Brain microvascular endothelial cell (primary cell): Measurements from ENCODE around the gene HLA-DMB.
"Not testable (repeated sequence)": the region's sequence is repeated elsewhere in the genome, so short reads cannot be mapped to it uniquely, and the experiment has no call there.

Experiments used
- DNase-seq: peaks from one replicate; pipeline ENCODE4 v3.0.0-alpha.2; 2020
- H3K27ac ChIP-seq: fragments of 250-450 bp; sonication (Bioruptor Pico); 2 replicates; pipeline ENCODE4 v1.5.1; 2020; ENCODE audit warnings: mild to moderate bottlenecking, moderate library complexity
- H3K27me3 ChIP-seq: fragments of 250-450 bp; sonication (Bioruptor Pico); replicated peaks from 2 replicates; pipeline ENCODE4 v1.5.1; 2020; ENCODE audit warnings: mild to moderate bottlenecking
- H3K36me3 ChIP-seq: fragments of 250-450 bp; sonication (Bioruptor Pico); replicated peaks from 2 replicates; pipeline ENCODE4 v1.5.1; 2020; ENCODE audit warnings: mild to moderate bottlenecking
- H3K4me3 ChIP-seq: 2 replicates; pipeline ENCODE4 v1.5.1; 2011; ENCODE audit warnings: low read depth, mild to moderate bottlenecking, control low read depth, low read length, moderate library complexity
- CTCF ChIP-seq: IDR thresholded peaks from 2 replicates; pipeline ENCODE4 v1.5.1; 2011; ENCODE audit warnings: low read depth, mild to moderate bottlenecking, moderate library complexity, low read length, control low read depth, inconsistent platforms; ENCODE audit errors: missing control alignments
- in situ Hi-C: cut with HindIII; loops from 2 replicates; pipeline ENCODE4 v1.10.0; 2017; ENCODE audit warnings: low sequenced_read_pairs, low pct_ligation_motif_present

HLA-DMB gene

GRCh38 chr6:32943864-32944649 is 3.2 kb upstream of the HLA-DMB start:
- H3K4me3 ChIP-seq, result no peak overlapping the region
- no peak for DNase-seq
- no peaks in the 10 kb centered on the region for H3K36me3 ChIP-seq
- in situ Hi-C loops, result no loop called here
- no peak for TF ChIP-seq CTCF
- no peak overlapping the region for H3K27ac ChIP-seq
- H3K27me3 ChIP-seq, result peaks cover 8% of the 10 kb centered on the region

GRCh38 chr6:32942555-32943123 is 1.8 kb upstream of the HLA-DMB start:
- DNase-seq, in situ Hi-C loops, H3K27ac ChIP-seq, H3K36me3 ChIP-seq, H3K4me3 ChIP-seq: not testable (repeated sequence)
- H3K27me3 ChIP-seq, result peaks cover 12% of the 10 kb centered on the region

GRCh38 chr6:32941214-32941768 is 463 bp upstream of the HLA-DMB start:
- no peak for DNase-seq
- H3K27me3 ChIP-seq, result peaks cover 15% of the 10 kb centered on the region
- TF ChIP-seq CTCF, result no peak
- in situ Hi-C loops, result no loop called here
- no peak overlapping the region for H3K27ac ChIP-seq
- H3K36me3 ChIP-seq, result no peaks in the 10 kb centered on the region
- H3K4me3 ChIP-seq, result no peak overlapping the region

- Histone ChIP-seq H3K27me3 (peaks cover 20% of the 10 kb centered on the region), H3K4me3 (no peak overlapping the region), H3K36me3 (no peaks in the 10 kb centered on the region), H3K27ac (no peak overlapping the region)
- DNase-seq, result no peak
- in situ Hi-C loops, result no loop called here
- no peak for TF ChIP-seq CTCF
Observed at GRCh38 chr6:32938494-32938893, 2.3 kb downstream of the HLA-DMB start.

GRCh38 chr6:32937230-32937633 is 3.6 kb downstream of the HLA-DMB start:
- Histone ChIP-seq H3K27me3 (peaks cover 20% of the 10 kb centered on the region), H3K4me3 (no peak overlapping the region), H3K27ac (no peak overlapping the region), H3K36me3 (no peaks in the 10 kb centered on the region)
- TF ChIP-seq CTCF, result no peak
- in situ Hi-C loops, result no loop called here
- DNase-seq, result no peak

- H3K27ac ChIP-seq, result no peak overlapping the region
- TF ChIP-seq CTCF, result no peak
- in situ Hi-C loops, result no loop called here
- no peaks in the 10 kb centered on the region for H3K36me3 ChIP-seq
- peaks cover 20% of the 10 kb centered on the region for H3K27me3 ChIP-seq
- H3K4me3 ChIP-seq, result no peak overlapping the region
- DNase-seq, result no peak
Observed at GRCh38 chr6:32936239-32937152, 4.3 kb downstream of the HLA-DMB start.
